ENCODE data around the gene SURF2.
"Not testable (repeated sequence)": the region's sequence is repeated elsewhere in the genome, so short reads cannot be mapped to it uniquely, and the experiment has no call there.

SURF2 gene

GRCh38 chr9:133377280-133377679 is 20.9 kb downstream of the SURF2 start:
- DNase-seq (ENCODE audit: low spot score): not testable (repeated sequence)

- DNase-seq (ENCODE audit: low spot score): no peak
Measured at GRCh38 chr9:133377721-133378216, 21.4 kb downstream of the SURF2 start.

GRCh38 chr9:133378408-133378962 is 22.1 kb downstream of the SURF2 start:
- DNase-seq (ENCODE audit: low spot score): no peak

- peak; percentile 75 for DNase-seq (ENCODE audit: low spot score)
Measured at GRCh38 chr9:133379153-133380086, 23.1 kb downstream of the SURF2 start.

- DNase-seq (ENCODE audit: low spot score): no peak
Measured at GRCh38 chr9:133380734-133381133, 24.4 kb downstream of the SURF2 start.

- DNase-seq (ENCODE audit: low spot score): no peak
Measured at GRCh38 chr9:133382507-133383141, 26.3 kb downstream of the SURF2 start.

GRCh38 chr9:133383438-133383837 is 27.1 kb downstream of the SURF2 start:
- DNase-seq (ENCODE audit: low spot score): no peak

GRCh38 chr9:133384736-133385321 is 28.5 kb downstream of the SURF2 start:
- DNase-seq (ENCODE audit: low spot score): no peak

GRCh38 chr9:133385452-133385851 is 29.1 kb downstream of the SURF2 start:
- DNase-seq (ENCODE audit: low spot score): no peak

- no peak for DNase-seq (ENCODE audit: low spot score)
Measured at GRCh38 chr9:133386338-133386737, 30.0 kb downstream of the SURF2 start.

- no peak for DNase-seq (ENCODE audit: low spot score)
Measured at GRCh38 chr9:133387680-133388079, 31.3 kb downstream of the SURF2 start.

- no peak for DNase-seq (ENCODE audit: low spot score)
Measured at GRCh38 chr9:133389025-133389557, 32.7 kb downstream of the SURF2 start.

GRCh38 chr9:133389562-133389961 is 33.2 kb downstream of the SURF2 start:
- no peak for DNase-seq (ENCODE audit: low spot score)

- DNase-seq (ENCODE audit: low spot score): no peak
Measured at GRCh38 chr9:133390713-133391112, 34.4 kb downstream of the SURF2 start.

GRCh38 chr9:133391449-133391848 is 35.1 kb downstream of the SURF2 start:
- DNase-seq (ENCODE audit: low spot score): not testable (repeated sequence)

- not testable (repeated sequence) for DNase-seq (ENCODE audit: low spot score)
Measured at GRCh38 chr9:133392308-133392707, 36.0 kb downstream of the SURF2 start.

GRCh38 chr9:133393399-133393798 is 37.0 kb downstream of the SURF2 start:
- DNase-seq (ENCODE audit: low spot score): no peak

- DNase-seq (ENCODE audit: low spot score): no peak
Measured at GRCh38 chr9:133394687-133395271, 38.4 kb downstream of the SURF2 start.

GRCh38 chr9:133396952-133397351 is 40.6 kb downstream of the SURF2 start:
- DNase-seq (ENCODE audit: low spot score): no peak

- DNase-seq (ENCODE audit: low spot score): no peak
Measured at GRCh38 chr9:133397370-133397769, 41.0 kb downstream of the SURF2 start.

- no peak for DNase-seq (ENCODE audit: low spot score)
Measured at GRCh38 chr9:133397895-133398294, 41.5 kb downstream of the SURF2 start.

- DNase-seq (ENCODE audit: low spot score): no peak
Measured at GRCh38 chr9:133400292-133400691, 43.9 kb downstream of the SURF2 start.
